ENCODE measurements around the gene DYNLT3. TPM values are rescaled to one million over a fixed set of nuclear protein-coding genes. Genes with fewer than 3 reads are reported as not detected.

Gene DYNLT3
- polyA plus RNA-seq, 1 donor from 2014 or later, result 2.4 TPM

DNA sequence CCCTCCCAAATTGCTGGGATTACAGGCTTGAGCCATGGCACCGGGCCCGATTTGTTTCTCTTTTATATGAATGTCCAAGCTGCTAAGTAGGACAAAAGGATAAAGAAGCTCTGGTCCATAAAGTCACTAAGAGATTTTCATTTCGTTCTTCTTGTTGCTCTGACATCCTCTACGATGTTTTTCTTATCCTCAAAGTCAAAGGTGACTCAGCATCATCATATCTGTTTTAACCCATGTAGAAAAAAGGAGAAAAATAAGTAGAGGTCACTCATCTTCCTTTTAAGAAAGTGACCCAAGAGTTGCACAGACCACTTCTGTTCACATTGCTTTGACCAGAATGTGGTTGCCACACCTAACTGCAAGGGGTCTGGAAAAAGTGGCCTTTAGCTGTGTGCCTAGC lies 29.3 kb upstream of the DYNLT3 start:
- Histone ChIP-seq H3K27ac (ENCODE audit: low read length) (no peak overlapping the region), H3K4me2 (ENCODE audit: low read length) (no peak overlapping the region), H3K9me3 (ENCODE audit: low read length) (no peaks in the 10 kb centered on the region), H3K9me2 (ENCODE audit: insufficient read depth, low read length) (no peaks in the 10 kb centered on the region), H3K4me3 (ENCODE audit: low read length) (no peak overlapping the region), H3K79me2 (replicated peaks; ENCODE audit: insufficient read depth, low read length) (no peaks in the 10 kb centered on the region), H4K20me1 (ENCODE audit: insufficient read depth) (no peaks in the 10 kb centered on the region), H2AFZ (ENCODE audit: low read depth, low read length) (no peak overlapping the region), H3K36me3 (ENCODE audit: insufficient read depth, low read length) (no peaks in the 10 kb centered on the region), H3K9ac (ENCODE audit: low read length) (no peak overlapping the region), H3K27me3 (ENCODE audit: insufficient read depth, low read depth, low read length) (no peaks in the 10 kb centered on the region), H3F3A (ENCODE audit: insufficient read depth, low read length, poor library complexity, severe bottlenecking) (no peaks in the 10 kb centered on the region)
- TF ChIP-seq EP300 (conservative IDR thresholded peaks at IDR 0.05; ENCODE audit: poor library complexity, severe bottlenecking), result no peak
- TF ChIP-seq, protein P1, sequence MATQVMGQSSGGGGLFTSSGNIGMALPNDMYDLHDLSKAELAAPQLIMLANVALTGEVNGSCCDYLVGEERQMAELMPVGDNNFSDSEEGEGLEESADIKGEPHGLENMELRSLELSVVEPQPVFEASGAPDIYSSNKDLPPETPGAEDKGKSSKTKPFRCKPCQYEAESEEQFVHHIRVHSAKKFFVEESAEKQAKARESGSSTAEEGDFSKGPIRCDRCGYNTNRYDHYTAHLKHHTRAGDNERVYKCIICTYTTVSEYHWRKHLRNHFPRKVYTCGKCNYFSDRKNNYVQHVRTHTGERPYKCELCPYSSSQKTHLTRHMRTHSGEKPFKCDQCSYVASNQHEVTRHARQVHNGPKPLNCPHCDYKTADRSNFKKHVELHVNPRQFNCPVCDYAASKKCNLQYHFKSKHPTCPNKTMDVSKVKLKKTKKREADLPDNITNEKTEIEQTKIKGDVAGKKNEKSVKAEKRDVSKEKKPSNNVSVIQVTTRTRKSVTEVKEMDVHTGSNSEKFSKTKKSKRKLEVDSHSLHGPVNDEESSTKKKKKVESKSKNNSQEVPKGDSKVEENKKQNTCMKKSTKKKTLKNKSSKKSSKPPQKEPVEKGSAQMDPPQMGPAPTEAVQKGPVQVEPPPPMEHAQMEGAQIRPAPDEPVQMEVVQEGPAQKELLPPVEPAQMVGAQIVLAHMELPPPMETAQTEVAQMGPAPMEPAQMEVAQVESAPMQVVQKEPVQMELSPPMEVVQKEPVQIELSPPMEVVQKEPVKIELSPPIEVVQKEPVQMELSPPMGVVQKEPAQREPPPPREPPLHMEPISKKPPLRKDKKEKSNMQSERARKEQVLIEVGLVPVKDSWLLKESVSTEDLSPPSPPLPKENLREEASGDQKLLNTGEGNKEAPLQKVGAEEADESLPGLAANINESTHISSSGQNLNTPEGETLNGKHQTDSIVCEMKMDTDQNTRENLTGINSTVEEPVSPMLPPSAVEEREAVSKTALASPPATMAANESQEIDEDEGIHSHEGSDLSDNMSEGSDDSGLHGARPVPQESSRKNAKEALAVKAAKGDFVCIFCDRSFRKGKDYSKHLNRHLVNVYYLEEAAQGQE (IDR thresholded peaks at IDR 0.05; ENCODE audit: borderline replicate concordance), result no peak

DNA sequence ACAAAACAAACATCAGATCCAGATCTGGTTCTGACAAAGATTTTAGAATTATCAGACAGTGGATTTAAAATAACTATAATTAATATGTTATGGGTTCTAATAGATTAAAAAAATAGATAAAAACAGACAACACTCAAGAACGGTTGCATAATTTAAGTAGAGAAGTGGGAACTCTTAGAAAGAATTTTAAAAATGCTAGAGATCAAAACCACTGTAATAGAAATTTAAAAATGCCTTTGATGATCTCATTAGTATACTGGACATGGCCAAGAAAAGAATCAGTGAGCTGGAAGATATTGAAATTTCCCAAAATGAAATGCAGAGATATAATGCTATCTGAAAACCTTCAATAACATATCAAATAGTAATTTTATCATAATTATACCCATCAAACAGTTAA lies 28.3 kb upstream of the DYNLT3 start:
- no peaks in the 10 kb centered on the region for H3K9me2 ChIP-seq (ENCODE audit: insufficient read depth, low read length)
- no peaks in the 10 kb centered on the region for H3K79me2 ChIP-seq (replicated peaks; ENCODE audit: insufficient read depth, low read length)
- H3F3A ChIP-seq (ENCODE audit: insufficient read depth, low read length, poor library complexity, severe bottlenecking), result no peaks in the 10 kb centered on the region
- H3K4me3 ChIP-seq (ENCODE audit: low read length), result no peak overlapping the region
- no peaks in the 10 kb centered on the region for H3K36me3 ChIP-seq (ENCODE audit: insufficient read depth, low read length)
- H3K9me3 ChIP-seq (ENCODE audit: low read length), result no peaks in the 10 kb centered on the region
- no peak overlapping the region for H3K9ac ChIP-seq (ENCODE audit: low read length)
- TF ChIP-seq, protein P1 (IDR thresholded peaks at IDR 0.05; ENCODE audit: borderline replicate concordance), result no peak
- TF ChIP-seq POLR2AphosphoS5 (IDR thresholded peaks at IDR 0.05) (no peak), TAF1 (IDR thresholded peaks at IDR 0.05; ENCODE audit: low read depth) (no peak), EP300 (conservative IDR thresholded peaks at IDR 0.05; ENCODE audit: poor library complexity, severe bottlenecking) (no peak), MXI1 (conservative IDR thresholded peaks at IDR 0.05; ENCODE audit: poor library complexity, severe bottlenecking) (no peak), RAD21 (conservative IDR thresholded peaks at IDR 0.05) (no peak)
- TF ChIP-seq, protein P2, sequence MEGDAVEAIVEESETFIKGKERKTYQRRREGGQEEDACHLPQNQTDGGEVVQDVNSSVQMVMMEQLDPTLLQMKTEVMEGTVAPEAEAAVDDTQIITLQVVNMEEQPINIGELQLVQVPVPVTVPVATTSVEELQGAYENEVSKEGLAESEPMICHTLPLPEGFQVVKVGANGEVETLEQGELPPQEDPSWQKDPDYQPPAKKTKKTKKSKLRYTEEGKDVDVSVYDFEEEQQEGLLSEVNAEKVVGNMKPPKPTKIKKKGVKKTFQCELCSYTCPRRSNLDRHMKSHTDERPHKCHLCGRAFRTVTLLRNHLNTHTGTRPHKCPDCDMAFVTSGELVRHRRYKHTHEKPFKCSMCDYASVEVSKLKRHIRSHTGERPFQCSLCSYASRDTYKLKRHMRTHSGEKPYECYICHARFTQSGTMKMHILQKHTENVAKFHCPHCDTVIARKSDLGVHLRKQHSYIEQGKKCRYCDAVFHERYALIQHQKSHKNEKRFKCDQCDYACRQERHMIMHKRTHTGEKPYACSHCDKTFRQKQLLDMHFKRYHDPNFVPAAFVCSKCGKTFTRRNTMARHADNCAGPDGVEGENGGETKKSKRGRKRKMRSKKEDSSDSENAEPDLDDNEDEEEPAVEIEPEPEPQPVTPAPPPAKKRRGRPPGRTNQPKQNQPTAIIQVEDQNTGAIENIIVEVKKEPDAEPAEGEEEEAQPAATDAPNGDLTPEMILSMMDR (IDR thresholded peaks at IDR 0.05; ENCODE audit: poor library complexity, severe bottlenecking), result no peak
- H3K4me2 ChIP-seq (ENCODE audit: low read length), result no peak overlapping the region
- no peak overlapping the region for H2AFZ ChIP-seq (ENCODE audit: low read depth, low read length)
- H4K20me1 ChIP-seq (ENCODE audit: insufficient read depth), result no peaks in the 10 kb centered on the region
- H3K27me3 ChIP-seq (ENCODE audit: insufficient read depth, low read depth, low read length), result no peaks in the 10 kb centered on the region
- no peak overlapping the region for H3K27ac ChIP-seq (ENCODE audit: low read length)

Data from neural cell (in vitro differentiated cells).